Ovary (tissue), 10 donors: ENCODE measurements around the gene FAM151B. TPM values are rescaled to one million over a fixed set of nuclear protein-coding genes. Genes with fewer than 3 reads are reported as not detected.

Experiments used
- DNase-seq, 5 donors: peaks; one replicate each; pipeline ENCODE4 v3.0.0-alpha.2; 2019 to 2020
- H3K27ac ChIP-seq, 2 donors: fragments of 200-600 bp; one replicate each; pipeline versions ENCODE4 v1.5.1 to v1.8.0; 2019 to 2022
- H3K27me3 ChIP-seq: fragments of 200-600 bp; one replicate; pipeline ENCODE4 v1.8.0; 2022
- H3K36me3 ChIP-seq: fragments of 200-600 bp; sonication (generic); one replicate; pipeline ENCODE4 v1.5.1; 2019
- H3K4me1 ChIP-seq: one replicate; pipeline ENCODE4 v1.8.1; 2013; ENCODE audit warnings: mild to moderate bottlenecking, moderate library complexity; ENCODE audit not compliant: insufficient read depth
- H3K4me3 ChIP-seq: fragments of 200-600 bp; sonication (generic); one replicate; pipeline ENCODE4 v1.5.1; 2017
- H3K9me3 ChIP-seq, 2 donors: fragments of 200-600 bp in 1 of 2; sonication (generic) in 1 of 2; one replicate each; pipeline versions ENCODE4 v1.5.1 to v1.8.1; 2013 to 2019; ENCODE audit warnings: mild to moderate bottlenecking in 1 of 2, moderate library complexity in 1 of 2
- CTCF ChIP-seq, 3 donors: fragments of 450-650 bp in 2 of 3; fragments of 200-600 bp in 1 of 3; IDR thresholded peaks; one replicate each; pipeline versions ENCODE4 v1.5.1 to v1.8.0; 2016 to 2022; ENCODE audit warnings: antibody characterized with exemption in 3 of 3, mild to moderate bottlenecking in 1 of 3
- EP300 ChIP-seq: sonication (generic); formaldehyde crosslinking; IDR thresholded peaks from one replicate; pipeline ENCODE4 v1.6.1; 2017; ENCODE audit warnings: antibody characterized with exemption
- POLR2A ChIP-seq: fragments of 450-650 bp; IDR thresholded peaks from one replicate; pipeline ENCODE4 v1.6.1; 2017; ENCODE audit warnings: antibody characterized with exemption, mild to moderate bottlenecking, moderate library complexity
- WGBS, 3 donors: extraction: QIAGEN DNeasy Blood & Tissue Kit in 1 of 3; methylation state at CpG; one replicate each; pipeline versions ENCODE4 v1.1.5 to v1.1.7; 2013 to 2017; 5-methylcytosine and 5-hydroxymethylcytosine counted together
- intact Hi-C, 4 donors: fragments of 100-400 bp; cut with DNase I; formaldehyde crosslinking; loops; one replicate each; pipeline versions ENCODE4 v1.11.0 to v1.15.1; 2022 to 2023
- long read RNA-seq, 3 donors: library from polyadenylated mRNA in 2 of 3; unstranded in 2 of 3; transcript quantifications; one replicate each; pipeline ENCODE4 v2.0.0 and lab custom pipeline, GENCODE V29; 2021 to 2026
- polyA plus RNA-seq, 2 donors: library from polyadenylated mRNA; stranded (reverse); fragments of 200-250 nt in 1 of 2; fragments of 350-450 nt in 1 of 2; fragmentation: Illumina TruSeq in 1 of 2; extraction: RNeasy Lipid Tissue Mini Kit (QIAGEN cat#74804) in 1 of 2; gene quantifications; one replicate each; pipeline ENCODE4 v1.2.3, GENCODE V29; 2013 to 2014
- total RNA-seq, 7 donors: library from RNA; depleted of rRNA in 2 of 7; stranded (reverse); fragments of >200 nt in 2 of 7; fragmentation: NEBNext Ultra II Directional in 3 of 7; extraction: Animal tissue kit (Norgen Biotek cat#: 25700) in 3 of 7; gene quantifications; one replicate each; pipeline versions ENCODE4 v1.1.0 to v1.2.4, GENCODE V29; 2016 to 2023
- donor health status: DM: no; HTN: no; CAD: no; lungs with moderate emphysema.
- donor health status: DM: no; HTN: no; CAD: no.
- donor health status: Bipolar disorder and iron deficiency.
- donor health status: DM: yes; HTN: yes; CAD: no.
- donor health status: DM: no; HTN: no; CAD: no.
- donor health status: DM: yes; HTN: yes; CAD: no.

The FAM151B gene, protein sequence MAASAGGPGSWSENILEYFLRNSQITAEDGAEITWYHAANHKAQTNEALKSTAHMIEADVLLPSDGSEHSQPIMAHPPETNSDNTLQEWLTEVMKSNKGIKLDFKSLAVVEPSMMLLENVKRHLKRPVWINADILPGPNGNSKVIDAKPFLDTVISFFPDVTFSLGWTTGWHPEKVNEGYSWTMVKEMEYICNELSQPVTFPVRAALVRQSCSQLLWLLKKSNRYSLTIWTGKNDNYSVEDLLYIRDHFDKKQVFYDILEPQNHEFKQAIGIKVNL
- 1 to 10 TPM; 1.7 to 3.9 (median 2.5) TPM for total RNA-seq
- polyA plus RNA-seq, result 1 to 10 TPM in 1 of 2 donors, under 1 TPM in 1; 0.82 to 1.3 TPM
- long read RNA-seq, donor 1, partial matches to known transcripts, result 0 of 1 reads
- long read RNA-seq, donor 1, other reads (novel, unspliced or antisense), result 0 of 1 reads
- long read RNA-seq, donor 2, partial matches to known transcripts, result 0 of 2 reads
- long read RNA-seq, donor 2, other reads (novel, unspliced or antisense), result 0 of 2 reads
- long read RNA-seq, donor 3, result 0 reads

DNA sequence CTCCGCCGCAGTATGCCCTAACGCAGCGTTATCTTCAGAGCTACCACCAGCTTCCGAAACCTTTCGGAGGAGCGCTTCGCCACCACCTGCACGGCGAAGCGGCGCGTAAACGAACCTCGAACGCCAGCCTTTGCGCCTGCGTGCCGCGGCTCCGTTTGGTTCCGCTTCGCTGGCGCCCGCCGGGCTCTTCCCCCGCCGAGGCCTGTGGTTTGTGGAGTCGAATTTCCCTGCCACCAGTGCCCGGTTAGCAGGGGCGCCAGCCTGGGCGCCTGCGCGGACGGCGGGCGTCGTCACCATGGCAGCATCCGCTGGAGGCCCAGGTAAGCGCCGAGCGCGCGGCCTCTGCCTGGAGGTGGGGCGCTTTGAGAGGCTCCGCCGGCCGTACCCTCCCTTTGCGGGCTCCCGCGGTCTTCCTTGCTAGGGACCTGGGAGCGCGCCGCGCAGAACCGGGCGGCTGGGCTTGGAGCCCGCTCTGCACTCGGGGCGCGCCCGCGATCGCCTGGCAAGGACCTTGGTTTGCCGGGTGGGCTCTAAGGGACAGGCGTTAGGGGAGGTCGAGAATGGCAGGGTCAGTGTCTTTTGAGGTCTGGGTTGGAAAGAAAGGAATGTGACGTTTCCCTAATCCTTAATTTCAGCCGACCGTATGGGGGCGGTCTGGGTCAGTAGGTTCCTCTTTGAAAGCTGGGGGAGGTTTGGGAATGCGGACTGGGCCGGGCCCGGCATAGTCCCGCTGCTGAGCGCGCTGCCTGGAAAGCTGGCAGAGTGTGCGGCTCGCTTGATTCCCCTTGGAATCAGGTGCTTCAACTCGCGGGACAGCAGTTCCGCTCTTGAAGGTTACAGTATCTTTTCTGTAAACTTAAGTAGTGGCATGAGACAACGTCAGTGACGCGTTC, at the start of gene FAM151B:
FAM151B (plus strand) TSS at position 272 of the 893 bp plus-strand sequence; CDS start at position 296, 24 bp downstream.
- DNase-seq, result peak; percentile 62 to 86 (median 74)
- no peaks in the 10 kb centered on the region for H3K27me3 ChIP-seq
- H3K36me3 ChIP-seq, result no peaks in the 10 kb centered on the region
- intact Hi-C loops, result no loop called here
- H3K4me1 ChIP-seq, result peaks cover 2% of the 10 kb centered on the region
- H3K9me3 ChIP-seq, result no peaks in the 10 kb centered on the region
- H3K27ac ChIP-seq, result peak within 1 kb of the TSS; percentile 3 to 71
- TF ChIP-seq POLR2A (no peak), CTCF (IDR thresholded peaks at IDR 0.05) (no peak), EP300 (no peak)
- whole genome bisulfite sequencing, 3 donors, result 0 to 1% (median 1%) methylated on average over 84 to 85 of the region's 85 CpGs
- peak within 1 kb of the TSS; percentile 58 for H3K4me3 ChIP-seq

GRCh38 chr5:80438739-80439138, 49.2 kb upstream of the FAM151B start:
- intact Hi-C loops, result no loop called here
- no peaks in the 10 kb centered on the region for H3K4me1 ChIP-seq
- no peaks in the 10 kb centered on the region for H3K36me3 ChIP-seq
- H3K27ac ChIP-seq, result no peak overlapping the region
- H3K27me3 ChIP-seq, result no peaks in the 10 kb centered on the region
- no peaks in the 10 kb centered on the region for H3K9me3 ChIP-seq
- DNase-seq, result no peak
- 94 to 98% (median 97%) methylated on average over 4 of the region's 4 CpGs for WGBS, 3 donors
- TF ChIP-seq POLR2A (no peak), CTCF (IDR thresholded peaks at IDR 0.05) (no peak), EP300 (no peak)
- H3K4me3 ChIP-seq, result no peak overlapping the region

DNA sequence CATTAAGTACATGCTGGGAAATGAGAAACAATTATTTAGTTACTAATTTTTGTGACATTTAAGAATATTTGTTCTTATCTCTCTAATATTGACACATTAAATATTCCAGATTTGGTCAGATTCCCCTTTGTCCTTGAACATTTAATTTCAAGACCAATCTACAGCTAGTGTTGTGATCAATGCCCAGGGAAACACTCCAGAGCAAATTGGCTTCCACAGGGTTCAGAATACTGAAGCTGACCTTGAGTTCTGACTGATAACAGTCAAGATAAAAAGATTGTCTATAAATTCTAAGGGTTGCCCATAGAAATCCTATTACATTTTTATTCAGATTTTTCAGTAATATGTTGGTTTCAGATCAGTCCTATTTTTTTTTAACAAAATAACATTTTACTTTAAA, 48.7 kb upstream of the FAM151B start:
- no peaks in the 10 kb centered on the region for H3K36me3 ChIP-seq
- no peak overlapping the region for H3K27ac ChIP-seq
- no peaks in the 10 kb centered on the region for H3K9me3 ChIP-seq
- no peaks in the 10 kb centered on the region for H3K4me1 ChIP-seq
- H3K4me3 ChIP-seq, result no peak overlapping the region
- TF ChIP-seq EP300, result no peak
- no peak for TF ChIP-seq CTCF (IDR thresholded peaks at IDR 0.05)
- no peak for TF ChIP-seq POLR2A
- DNase-seq, result no peak
- H3K27me3 ChIP-seq, result no peaks in the 10 kb centered on the region
- intact Hi-C loops, result no loop called here

- Histone ChIP-seq H3K9me3 (no peaks in the 10 kb centered on the region), H3K4me3 (no peak overlapping the region), H3K27ac (no peak overlapping the region), H3K4me1 (no peaks in the 10 kb centered on the region), H3K36me3 (no peaks in the 10 kb centered on the region), H3K27me3 (no peaks in the 10 kb centered on the region)
- intact Hi-C loops, result no loop called here
- no peak for DNase-seq
- TF ChIP-seq POLR2A, result no peak
- no peak for TF ChIP-seq EP300
- no peak for TF ChIP-seq CTCF (IDR thresholded peaks at IDR 0.05)
Observed at GRCh38 chr5:80442742-80443141, 45.2 kb upstream of the FAM151B start.
